OCI-LY3 (cell line): ENCODE data around the gene KIRREL1.

Experiments used
- EZH2phosphoT487 ChIP-seq: fragments of 200-600 bp; shearing (Covaris generic); IDR thresholded peaks from 2 replicates; pipeline ENCODE4 v1.6.1; 2018; ENCODE audit warnings: antibody characterized with exemption, mixed run types, low read depth
- TF ChIP-seq, protein P1 (sequence below): fragments of 200-600, 300-600 bp; sonication (generic); IDR thresholded peaks from 2 replicates; pipeline ENCODE4 v1.5.1; 2014; ENCODE audit warnings: antibody characterized with exemption, low read length, low read depth

DNA sequence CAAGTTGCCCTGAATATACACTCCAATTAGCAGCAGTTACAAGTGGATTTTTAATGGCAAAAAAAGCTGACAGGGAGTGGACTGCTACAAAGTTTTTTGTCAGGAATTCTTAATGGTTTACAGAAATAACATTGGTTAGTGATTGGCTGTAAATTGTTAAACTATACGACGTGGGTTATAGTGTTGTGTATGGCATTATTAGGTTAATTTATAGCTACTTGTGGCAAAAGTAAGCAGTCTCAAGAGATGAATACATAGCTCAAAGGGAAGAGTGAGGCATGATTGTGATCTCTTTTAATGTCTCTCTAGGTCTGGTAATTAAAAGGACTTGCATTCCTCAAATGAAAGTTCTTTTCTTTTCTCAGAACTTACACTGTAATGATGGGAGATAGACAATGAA lies 111.4 kb downstream of the KIRREL1 start:
- TF ChIP-seq, protein P1, sequence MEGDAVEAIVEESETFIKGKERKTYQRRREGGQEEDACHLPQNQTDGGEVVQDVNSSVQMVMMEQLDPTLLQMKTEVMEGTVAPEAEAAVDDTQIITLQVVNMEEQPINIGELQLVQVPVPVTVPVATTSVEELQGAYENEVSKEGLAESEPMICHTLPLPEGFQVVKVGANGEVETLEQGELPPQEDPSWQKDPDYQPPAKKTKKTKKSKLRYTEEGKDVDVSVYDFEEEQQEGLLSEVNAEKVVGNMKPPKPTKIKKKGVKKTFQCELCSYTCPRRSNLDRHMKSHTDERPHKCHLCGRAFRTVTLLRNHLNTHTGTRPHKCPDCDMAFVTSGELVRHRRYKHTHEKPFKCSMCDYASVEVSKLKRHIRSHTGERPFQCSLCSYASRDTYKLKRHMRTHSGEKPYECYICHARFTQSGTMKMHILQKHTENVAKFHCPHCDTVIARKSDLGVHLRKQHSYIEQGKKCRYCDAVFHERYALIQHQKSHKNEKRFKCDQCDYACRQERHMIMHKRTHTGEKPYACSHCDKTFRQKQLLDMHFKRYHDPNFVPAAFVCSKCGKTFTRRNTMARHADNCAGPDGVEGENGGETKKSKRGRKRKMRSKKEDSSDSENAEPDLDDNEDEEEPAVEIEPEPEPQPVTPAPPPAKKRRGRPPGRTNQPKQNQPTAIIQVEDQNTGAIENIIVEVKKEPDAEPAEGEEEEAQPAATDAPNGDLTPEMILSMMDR, result no peak
- no peak for TF ChIP-seq EZH2phosphoT487
